DMS79 treated with DMSO at 0.1 percent for 48 hours (cell line): Measurements from ENCODE around the gene FOXN1.
A peak's percentile ranks its signal among the peaks of the same experiment; 100 is the strongest.
"Not testable (repeated sequence)": the region's sequence is repeated elsewhere in the genome, so short reads cannot be mapped to it uniquely, and the experiment has no call there.

Experiments used
- DNase-seq: peaks from one replicate; lab custom pipeline; 2025; lab: John Stamatoyannopoulos, UW

The FOXN1 gene

DNA sequence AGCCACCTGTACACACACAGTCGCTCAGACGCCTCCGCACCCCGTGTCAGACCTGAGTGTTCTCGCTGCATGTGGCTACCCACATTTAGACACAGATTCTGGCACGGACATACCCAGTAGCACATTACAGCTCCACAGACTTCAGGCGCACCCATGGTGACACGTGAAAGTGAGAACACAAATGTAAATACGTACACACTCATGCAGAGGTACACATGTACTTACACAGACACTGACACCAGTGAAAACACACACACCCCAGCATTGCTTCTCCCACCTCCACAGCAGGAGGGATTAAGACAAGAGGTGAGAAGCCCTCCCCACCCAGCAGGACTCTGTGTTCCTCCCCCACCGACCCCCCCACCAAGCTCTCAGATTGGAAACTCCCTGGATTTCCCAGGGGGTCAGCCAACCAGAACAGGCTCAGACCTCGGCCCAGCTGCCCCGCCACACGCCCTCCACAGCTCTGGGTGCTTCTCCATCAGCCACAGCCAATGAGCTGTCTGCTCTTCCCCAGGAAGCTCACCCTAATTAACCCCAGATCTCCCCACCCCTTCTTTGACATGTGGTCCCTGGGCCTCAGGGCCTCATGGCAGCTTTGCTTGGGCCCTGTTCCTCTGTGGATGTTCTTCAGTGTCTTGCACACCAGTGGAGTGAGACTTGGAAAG, 5.3 kb upstream of the FOXN1 start:
- no peak for DNase-seq

GRCh38 chr17:28501421-28502284, 4.5 kb upstream of the FOXN1 start:
- no peak for DNase-seq

DNA sequence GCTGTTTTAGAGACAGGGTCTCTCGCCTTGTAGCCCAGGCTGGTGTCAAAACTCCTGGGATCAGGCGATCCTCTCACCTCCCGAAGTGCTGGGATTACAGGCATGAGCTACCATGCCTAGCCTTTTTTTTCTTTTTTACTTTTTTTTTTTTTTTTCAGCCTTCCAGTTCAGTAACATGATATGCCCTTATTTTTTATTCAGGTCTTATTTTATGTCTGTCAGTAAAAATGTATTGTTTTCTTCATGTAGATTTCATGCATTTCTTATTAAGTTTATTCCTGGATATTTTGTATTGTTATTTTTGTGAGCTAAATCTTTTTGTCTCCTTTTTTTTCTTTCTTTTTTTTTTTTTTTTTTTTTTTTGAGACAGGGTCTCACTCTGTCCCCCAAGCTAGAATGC, 2.7 kb upstream of the FOXN1 start:
- DNase-seq, result no peak

GRCh38 chr17:28506763-28507487, 777 bp downstream of the FOXN1 start:
- DNase-seq, result no peak

DNA sequence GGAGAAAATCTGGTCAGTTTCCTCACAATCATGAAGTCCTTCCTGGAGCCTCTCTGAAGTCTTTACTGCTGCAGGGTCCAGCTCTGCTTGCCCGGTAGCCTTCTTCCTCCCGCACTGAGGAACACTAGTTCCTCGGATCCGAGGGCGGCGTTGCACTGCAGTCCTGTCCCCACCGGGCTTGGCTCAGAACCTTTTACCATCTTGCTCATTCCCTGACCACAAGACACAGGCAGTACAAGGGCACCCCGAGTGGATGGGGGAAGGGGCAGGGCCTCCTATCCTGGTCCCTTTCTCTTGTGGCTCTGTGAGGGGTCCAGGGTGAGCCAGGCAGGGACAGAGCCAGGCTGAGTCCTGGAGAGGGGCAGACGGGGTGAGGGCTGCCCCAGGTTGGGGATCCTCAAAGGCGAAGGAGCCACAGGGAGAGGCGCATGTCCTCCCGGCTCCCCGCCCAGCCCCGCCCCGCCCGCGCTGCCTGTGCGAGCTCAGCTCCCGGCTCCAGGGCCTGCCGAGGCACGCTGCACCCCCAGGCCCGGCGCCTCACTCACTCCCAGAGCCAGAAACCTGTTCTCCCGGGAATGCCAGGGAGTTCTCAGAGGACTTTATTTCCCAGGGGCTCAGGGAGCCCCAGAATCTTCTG, 1.5 kb downstream of the FOXN1 start:
- DNase-seq, result no peak

DNA sequence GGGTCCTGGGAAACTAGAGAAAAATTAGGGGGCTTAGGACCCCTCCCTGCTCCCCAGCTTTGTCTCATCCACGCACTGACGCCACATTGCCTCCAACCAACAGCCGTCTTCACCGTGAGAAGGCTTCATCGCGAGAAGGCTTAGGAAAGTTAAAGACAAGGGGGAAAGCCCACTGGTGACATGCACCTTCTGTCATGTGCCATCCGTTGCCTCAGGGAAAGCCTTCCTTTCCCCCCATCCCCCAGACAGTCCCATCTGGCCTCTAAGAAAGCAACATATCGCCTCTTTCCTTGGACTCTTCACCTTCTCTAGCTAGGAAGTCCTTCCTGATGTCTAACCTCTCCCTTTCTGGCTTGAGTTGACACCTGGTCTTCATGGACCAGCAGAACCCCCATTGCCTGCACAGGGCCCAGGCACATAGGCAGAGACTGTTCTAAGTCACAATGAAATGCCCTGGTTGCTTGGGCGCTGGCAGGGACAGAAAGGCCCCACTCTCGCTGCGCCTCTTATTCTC, 2.1 kb downstream of the FOXN1 start:
- DNase-seq, result no peak

DNA sequence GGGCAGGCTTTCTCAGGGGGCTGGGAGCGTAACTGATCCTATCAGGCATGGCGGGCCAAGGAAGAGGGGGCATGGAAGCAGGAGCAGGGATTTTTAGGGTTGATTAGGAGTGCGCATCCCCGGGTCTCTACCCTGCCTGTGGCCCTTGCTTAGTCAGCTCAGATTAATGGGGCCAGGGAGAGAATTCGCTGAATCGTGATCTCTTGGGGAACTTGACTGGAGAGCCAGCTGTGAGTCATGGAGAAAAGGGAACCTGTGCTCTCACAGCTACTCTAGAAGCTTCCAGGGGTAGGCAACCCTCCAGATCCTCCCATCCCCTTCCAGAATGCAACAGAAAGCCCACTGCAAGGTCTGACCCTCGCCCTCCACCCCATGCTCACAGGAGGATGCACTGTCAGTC, 3.6 kb downstream of the FOXN1 start:
- no peak for DNase-seq

DNA sequence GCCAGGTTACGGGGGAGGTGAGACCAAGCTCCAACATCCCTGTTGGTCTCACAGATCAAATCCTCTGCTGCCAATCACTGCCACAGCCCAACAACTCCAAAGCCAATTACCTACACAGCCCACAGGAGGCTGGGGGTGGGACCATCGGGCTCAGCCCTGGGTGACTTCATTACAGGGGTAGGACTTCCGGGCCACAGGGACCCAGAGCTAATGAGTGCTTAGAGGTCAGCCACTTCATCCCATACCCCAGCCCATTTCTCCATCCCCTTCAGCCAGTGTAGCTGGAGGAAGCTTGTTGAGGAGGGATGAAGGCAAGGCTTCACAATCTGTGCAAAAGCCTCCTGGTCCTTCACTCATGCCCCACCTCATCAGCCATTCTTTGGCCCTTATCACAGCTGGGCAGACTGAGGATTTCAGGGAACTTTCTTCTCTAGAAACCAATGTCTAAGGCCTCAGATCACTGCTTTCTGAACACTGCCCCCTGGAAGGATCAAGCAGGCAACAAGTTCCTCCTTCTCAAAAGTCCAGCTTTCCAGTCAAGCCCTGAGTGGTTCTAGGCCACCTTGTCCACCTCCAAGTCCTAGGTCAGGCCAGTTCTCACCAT, 5.8 kb downstream of the FOXN1 start:
- no peak for DNase-seq

DNA sequence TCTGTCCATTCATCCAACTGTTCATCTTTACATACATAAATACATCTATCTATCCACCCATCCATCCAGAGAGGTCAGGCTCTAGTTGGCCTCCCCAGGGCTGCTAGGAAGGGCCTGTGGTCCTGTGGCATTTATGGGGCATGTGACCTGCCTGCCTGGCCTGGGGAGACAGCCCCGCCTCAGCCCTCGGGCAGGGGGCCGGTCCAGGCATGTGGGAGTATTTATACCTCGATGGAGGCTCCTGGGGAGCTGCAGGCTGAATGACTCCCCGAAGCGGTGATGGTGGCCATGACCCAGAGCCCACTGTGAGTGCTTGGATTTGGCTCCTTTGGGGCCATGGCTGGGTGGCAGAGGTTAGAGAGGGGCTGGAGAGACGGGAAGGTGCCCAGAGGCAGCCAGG, 7.3 kb downstream of the FOXN1 start:
- DNase-seq, result no peak

DNA sequence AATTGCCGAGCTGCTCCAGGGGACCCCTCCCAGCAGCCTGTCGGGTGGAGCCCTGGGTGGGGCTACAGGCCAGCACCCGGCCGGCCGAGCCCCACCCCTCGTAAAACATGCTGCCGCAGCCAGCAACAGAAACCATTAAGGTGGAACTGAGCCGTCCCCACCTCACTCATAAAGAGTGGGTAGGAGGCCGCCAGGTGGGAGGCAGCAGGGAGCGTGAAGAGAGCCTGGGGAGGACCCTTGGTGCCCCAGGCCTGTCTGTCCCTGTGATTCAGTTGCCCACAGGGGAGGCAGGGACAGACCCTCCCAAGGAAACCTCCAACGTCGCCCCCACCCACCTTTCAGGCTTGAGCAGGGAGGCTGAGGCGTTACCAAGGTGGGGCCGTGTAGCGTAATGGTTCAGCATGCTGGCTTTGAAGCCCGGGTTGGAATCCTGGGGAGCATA, 8.4 kb downstream of the FOXN1 start:
- DNase-seq, result peak; percentile 10

GRCh38 chr17:28515518-28515917, 9.4 kb downstream of the FOXN1 start:
- DNase-seq, result no peak

DNA sequence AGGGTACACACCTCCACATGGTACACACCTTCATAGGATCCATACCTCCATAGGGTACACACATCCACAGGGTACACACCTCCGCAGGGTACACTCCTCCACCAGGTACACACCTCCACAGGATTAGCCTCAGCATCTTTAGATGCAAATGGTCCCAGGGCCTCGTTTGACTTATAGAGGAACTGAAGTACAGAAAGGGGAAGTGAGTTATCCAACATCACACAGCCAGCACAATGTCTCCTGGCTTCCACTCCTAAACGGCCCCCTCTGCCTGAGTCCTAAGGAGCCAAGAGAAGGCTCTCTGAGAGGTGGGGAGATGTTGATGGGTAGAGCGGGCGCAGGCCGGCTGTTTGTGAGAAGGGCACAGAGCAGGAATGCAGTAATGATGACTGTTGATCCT, 12.0 kb downstream of the FOXN1 start:
- no peak for DNase-seq

DNA sequence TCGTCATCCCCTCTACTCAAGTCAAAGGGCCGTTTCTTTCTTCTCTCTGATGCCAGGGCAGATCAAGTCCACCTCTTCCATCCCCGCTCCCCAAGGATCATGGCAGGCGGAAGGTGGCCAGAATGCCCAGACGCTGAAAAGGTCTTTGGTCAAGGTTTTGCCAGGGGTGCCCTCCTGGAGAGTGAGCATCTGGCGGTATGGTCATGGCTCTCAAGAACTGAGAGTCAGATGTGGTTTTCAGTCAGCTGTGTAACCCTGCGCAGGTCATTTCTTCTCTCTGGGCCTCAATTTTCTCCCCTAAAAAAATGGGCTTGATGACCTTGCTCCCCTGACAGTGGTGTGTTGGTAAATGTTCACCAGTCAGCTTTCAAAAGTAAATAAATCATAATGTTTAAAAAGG, 12.4 kb downstream of the FOXN1 start:
- no peak for DNase-seq

DNA sequence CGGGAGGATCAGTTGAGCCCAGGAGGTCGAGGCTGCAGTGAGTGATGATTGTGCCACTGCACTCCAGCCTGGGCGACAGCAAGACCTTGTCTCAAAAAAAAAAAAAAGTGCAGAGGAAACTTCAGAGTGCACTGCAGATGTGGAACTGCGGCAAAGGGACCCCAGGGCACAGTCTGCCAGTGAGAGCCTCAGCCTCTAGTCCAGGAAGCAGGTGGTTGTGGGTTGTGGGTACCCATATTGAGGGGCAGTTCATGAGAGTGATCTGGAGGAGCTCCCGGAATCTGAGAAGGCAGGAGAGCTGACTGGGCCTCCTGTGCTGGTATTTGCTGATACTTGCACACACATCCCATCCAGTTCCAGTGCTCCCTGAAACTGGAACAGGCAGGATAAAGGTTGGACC, 13.1 kb downstream of the FOXN1 start:
- DNase-seq, result no peak

GRCh38 chr17:28520687-28521086, 14.5 kb downstream of the FOXN1 start:
- no peak for DNase-seq

DNA sequence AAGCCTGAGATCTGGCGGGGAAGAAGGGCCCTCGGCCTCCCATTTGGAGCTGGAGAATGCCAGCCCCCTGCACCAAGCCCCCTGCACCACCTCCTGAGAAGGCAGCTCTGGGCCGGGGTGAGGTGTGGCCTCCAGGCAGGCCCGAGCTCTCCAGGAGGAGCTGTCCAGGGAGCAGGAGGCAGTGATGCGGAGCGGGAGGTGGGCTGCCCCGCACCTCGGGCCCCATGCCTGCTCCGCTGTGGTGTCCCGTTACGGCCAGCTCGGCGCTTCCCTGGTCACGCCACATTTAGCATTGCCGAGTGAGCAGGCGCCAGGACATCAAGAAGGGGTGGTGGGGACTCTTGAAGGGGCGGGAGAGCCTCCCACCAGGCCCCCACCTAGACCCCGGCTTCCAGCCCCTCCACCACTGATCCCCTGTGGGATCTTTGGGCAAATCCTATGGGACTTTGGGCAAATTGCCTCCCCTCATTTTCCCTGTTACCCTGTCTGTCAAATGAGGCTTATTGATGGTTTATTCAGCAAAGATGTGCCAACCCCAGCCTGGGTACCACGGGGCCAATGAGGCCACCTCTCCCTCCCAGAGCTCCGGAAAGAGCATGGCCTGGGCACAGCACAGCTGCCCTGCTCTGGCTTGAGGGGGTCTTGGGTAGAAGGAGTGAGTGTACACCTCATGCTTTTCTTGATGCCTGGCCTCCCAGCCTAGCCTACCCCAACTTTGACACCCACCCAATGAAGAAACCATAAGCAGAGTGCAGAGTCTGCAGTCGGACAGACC, 15.3 kb downstream of the FOXN1 start:
- DNase-seq, result peak; percentile 49

DNA sequence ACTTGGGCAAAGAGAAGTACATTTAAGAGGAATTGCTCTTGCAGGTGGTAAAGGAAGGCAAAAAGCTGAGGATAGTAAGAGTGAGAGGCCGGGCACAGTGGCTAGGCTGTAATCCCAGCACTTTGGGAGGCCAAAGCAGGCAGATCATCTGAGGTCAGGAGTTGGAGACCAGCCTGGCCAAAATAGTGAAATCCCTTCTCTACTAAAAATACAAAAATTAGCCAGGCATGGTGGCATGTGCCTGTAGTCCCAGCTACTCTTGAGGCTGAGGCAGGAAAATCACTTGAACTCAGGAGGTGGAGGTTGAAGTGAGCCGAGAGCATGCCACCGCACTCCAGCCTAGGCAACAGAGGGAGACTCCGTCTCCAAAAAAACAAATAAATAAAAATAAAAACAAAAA, 16.1 kb downstream of the FOXN1 start:
- not testable (repeated sequence) for DNase-seq

DNA sequence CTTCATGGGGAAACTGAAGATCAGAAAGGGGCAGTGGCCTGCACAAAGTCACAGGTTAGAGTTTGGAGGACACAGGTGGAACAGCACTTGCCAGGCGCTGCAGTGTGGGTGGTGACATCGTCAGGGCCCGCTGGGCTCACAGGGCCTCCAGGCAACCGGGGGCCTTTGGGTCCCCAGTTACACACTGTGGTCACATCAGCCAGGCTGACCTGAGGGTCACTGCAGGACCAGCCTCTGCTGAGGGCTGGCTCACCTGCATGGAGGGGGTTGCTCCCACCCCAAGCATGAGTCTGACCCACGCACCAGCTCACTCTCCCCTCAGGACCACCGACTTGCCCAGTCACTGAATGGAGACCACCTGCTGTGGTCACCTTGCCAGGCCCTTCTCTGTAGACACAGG, 17.0 kb downstream of the FOXN1 start:
- no peak for DNase-seq

DNA sequence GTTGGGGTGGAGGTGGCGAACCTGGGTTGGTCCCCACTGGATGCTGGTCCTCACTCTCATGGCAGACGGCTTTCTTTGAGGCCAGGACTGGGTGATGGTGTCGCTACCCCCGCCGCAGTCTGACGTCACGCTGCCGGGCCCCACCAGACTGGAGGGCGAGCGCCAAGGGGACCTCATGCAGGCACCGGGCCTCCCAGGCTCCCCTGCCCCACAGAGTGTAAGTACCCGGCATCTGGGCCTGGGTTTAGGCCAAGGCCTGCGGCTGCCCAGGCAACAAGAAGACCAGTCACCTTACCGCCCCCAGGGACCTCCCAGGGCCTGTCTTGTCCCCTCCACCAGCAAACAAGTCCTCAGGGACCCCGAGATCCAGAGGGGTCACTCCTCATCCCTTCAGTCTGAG, 17.7 kb downstream of the FOXN1 start:
- no peak for DNase-seq

DNA sequence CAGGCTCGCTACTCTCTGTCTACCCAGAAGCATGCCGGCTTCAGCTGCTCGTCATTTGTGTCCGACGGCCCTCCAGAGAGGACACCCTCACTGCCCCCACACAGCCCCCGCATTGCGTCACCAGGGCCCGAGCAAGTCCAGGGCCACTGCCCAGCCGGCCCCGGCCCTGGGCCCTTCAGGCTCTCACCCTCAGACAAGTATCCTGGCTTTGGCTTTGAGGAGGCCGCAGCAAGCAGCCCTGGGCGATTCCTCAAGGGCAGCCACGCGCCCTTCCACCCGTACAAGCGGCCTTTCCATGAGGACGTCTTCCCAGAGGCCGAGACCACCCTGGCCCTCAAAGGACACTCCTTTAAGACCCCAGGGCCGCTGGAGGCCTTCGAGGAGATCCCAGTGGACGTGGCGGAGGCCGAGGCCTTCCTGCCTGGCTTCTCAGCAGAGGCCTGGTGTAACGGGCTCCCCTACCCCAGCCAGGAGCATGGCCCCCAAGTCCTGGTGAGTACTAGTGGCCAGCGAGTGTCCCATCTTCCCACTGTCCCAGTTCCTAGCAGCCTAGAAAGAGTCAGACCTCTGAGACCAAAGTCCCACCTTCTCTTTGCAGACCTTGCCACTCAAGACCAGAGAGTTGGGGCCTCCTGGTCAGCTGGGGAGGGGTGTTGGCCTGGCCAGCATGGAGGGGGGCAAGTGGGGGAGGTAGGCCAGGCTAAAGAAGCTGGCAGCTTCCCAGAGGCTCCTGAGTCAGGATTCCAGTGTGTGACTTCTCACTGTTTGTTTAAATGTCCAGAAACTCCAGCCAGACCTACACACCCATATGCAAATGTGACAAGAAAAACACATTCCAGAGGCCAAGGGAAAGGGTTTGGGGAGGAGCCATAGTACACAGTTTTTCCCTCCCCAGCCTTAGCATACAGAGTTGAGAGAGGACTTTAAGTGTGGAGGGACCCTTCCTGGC, 18.6 kb downstream of the FOXN1 start:
- DNase-seq, result no peak
